H1 (cell line): ENCODE data around the gene C2CD4B. TPM values are rescaled to one million over a fixed set of nuclear protein-coding genes. Genes with fewer than 3 reads are reported as not detected.

Source experiments
- CTCF ChIA-PET: fragments of 300-600 bp; sonication (Branson Sonifier 250); formaldehyde crosslinking; loops from one replicate; lab custom pipeline; 2021; ENCODE audit not compliant: partially characterized antibody; lab: Charles Lee
- POLR2A ChIA-PET: fragments of 300-600 bp; sonication (Branson Sonifier 250); formaldehyde crosslinking; loops from one replicate; lab custom pipeline; 2021; ENCODE audit warnings: inconsistent platforms; ENCODE audit not compliant: partially characterized antibody; lab: Charles Lee
- DNase-seq, 2 experiments: peaks; one replicate each; pipeline versions ENCODE4 v3.0.0 to v3.0.0-alpha.2; 2010 to 2022; ENCODE audit warnings: low spot score in 2 of 2, low read depth in 1 of 2, mixed read lengths in 1 of 2
- FAIRE-seq: peaks from 2 replicates; lab custom pipeline; 2011; peaks lifted over from hg19 to GRCh38; lab: Jason Lieb, UNC
- H2AFZ ChIP-seq: 2 replicates; pipeline ENCODE4 v1.8.1; 2012; ENCODE audit warnings: low read length, inconsistent platforms
- H2AK5ac ChIP-seq: 2 replicates; pipeline ENCODE4 v1.6.1; 2013; ENCODE audit warnings: low read depth, low read length
- H2BK120ac ChIP-seq: replicated peaks from 2 replicates; pipeline ENCODE3; 2013; ENCODE audit warnings: low read depth, low read length, inconsistent platforms
- H2BK12ac ChIP-seq: 2 replicates; pipeline ENCODE4 v1.6.1; 2013; ENCODE audit warnings: low read depth, low read length
- H2BK15ac ChIP-seq: 2 replicates; pipeline ENCODE4 v1.6.1; 2013; ENCODE audit warnings: low read length
- H2BK20ac ChIP-seq: 2 replicates; pipeline ENCODE4 v1.6.1; 2013; ENCODE audit warnings: low read length
- H2BK5ac ChIP-seq: 2 replicates; pipeline ENCODE4 v1.6.1; 2013; ENCODE audit warnings: low read depth, low read length
- H3K14ac ChIP-seq: 2 replicates; pipeline ENCODE4 v1.6.1; 2013; ENCODE audit warnings: inconsistent platforms; ENCODE audit not compliant: insufficient read length
- H3K18ac ChIP-seq: 2 replicates; pipeline ENCODE4 v1.6.1; 2013; ENCODE audit warnings: low read length; ENCODE audit errors: extremely low read depth
- H3K23ac ChIP-seq: 2 replicates; pipeline ENCODE4 v1.6.1; 2013; ENCODE audit warnings: inconsistent platforms; ENCODE audit not compliant: insufficient read length
- H3K23me2 ChIP-seq: 2 replicates; pipeline ENCODE4 v1.6.1; 2013; ENCODE audit warnings: low read depth, low read length
- H3K27ac ChIP-seq: 2 replicates; pipeline ENCODE4 v1.6.1; 2011; ENCODE audit warnings: low read depth, low read length, inconsistent platforms
- H3K27me3 ChIP-seq, 4 experiments: replicated peaks in 1 of 4; 1 replicate in 1 of 4; 2 replicates in 3 of 4; pipeline versions ENCODE4 v1.6.1 to v1.8.1; 2011 to 2013; ENCODE audit warnings: low read length in 3 of 4, mild to moderate bottlenecking in 3 of 4, inconsistent platforms in 2 of 4, mixed read lengths in 2 of 4, moderate library complexity in 1 of 4; ENCODE audit not compliant: control insufficient read depth in 3 of 4, insufficient read depth in 3 of 4; ENCODE audit errors: extremely low read depth in 1 of 4
- H3K36me3 ChIP-seq, 4 experiments: 2 replicates each; pipeline versions ENCODE4 v1.6.1 to v1.8.1; 2011 to 2013; ENCODE audit warnings: mild to moderate bottlenecking in 4 of 4, low read length in 3 of 4, moderate library complexity in 2 of 4, control low read depth in 1 of 4, inconsistent platforms in 1 of 4; ENCODE audit not compliant: insufficient read depth in 4 of 4, control insufficient read depth in 2 of 4
- H3K4ac ChIP-seq: replicated peaks from 2 replicates; pipeline ENCODE3; 2013; ENCODE audit warnings: low read length, low read depth, mixed read lengths, inconsistent platforms; ENCODE audit not compliant: insufficient read length
- H3K4me1 ChIP-seq, 4 experiments: replicated peaks in 1 of 4; 1 replicate in 1 of 4; 2 replicates in 3 of 4; pipeline versions ENCODE4 v1.6.1 to v1.8.1; 2011 to 2013; ENCODE audit warnings: low read length in 3 of 4, inconsistent platforms in 2 of 4, mixed read lengths in 1 of 4; ENCODE audit not compliant: insufficient read depth in 4 of 4, control insufficient read depth in 3 of 4
- H3K4me2 ChIP-seq, 2 experiments: 2 replicates each; pipeline versions ENCODE4 v1.6.1 to v1.8.1; 2011 to 2013; ENCODE audit warnings: low read depth in 2 of 2, low read length in 2 of 2, control low read depth in 1 of 2, inconsistent platforms in 1 of 2, mild to moderate bottlenecking in 1 of 2; ENCODE audit not compliant: insufficient read depth in 1 of 2
- H3K4me3 ChIP-seq, 4 experiments: fragments of 200-600, 300-600 bp in 1 of 4; sonication (generic), shearing (Covaris generic), sonication (Bioruptor Twin) in 1 of 4; 2 replicates each; pipeline versions ENCODE4 v1.5.1 to v1.8.1; 2011 to 2016; ENCODE audit warnings: low read length in 4 of 4, low read depth in 3 of 4, control low read depth in 2 of 4, inconsistent platforms in 2 of 4, mild to moderate bottlenecking in 2 of 4, mixed read lengths in 1 of 4, moderate library complexity in 1 of 4; ENCODE audit not compliant: insufficient read depth in 2 of 4; ENCODE audit errors: extremely low read depth in 1 of 4
- H3K56ac ChIP-seq: replicated peaks from 2 replicates; pipeline ENCODE3; 2013; ENCODE audit warnings: low read depth, mild to moderate bottlenecking, mixed read lengths, low read length, inconsistent platforms; ENCODE audit not compliant: insufficient read length
- H3K79me1 ChIP-seq: 2 replicates; pipeline ENCODE4 v1.6.1; 2013; ENCODE audit warnings: low read depth, low read length, control low read depth
- H3K79me2 ChIP-seq, 2 experiments: 2 replicates each; pipeline versions ENCODE4 v1.6.1 to v1.8.1; 2012 to 2013; ENCODE audit warnings: low read length in 2 of 2, mild to moderate bottlenecking in 2 of 2, inconsistent platforms in 1 of 2; ENCODE audit not compliant: insufficient read depth in 2 of 2, control insufficient read depth in 1 of 2
- H3K9ac ChIP-seq, 4 experiments: replicated peaks in 1 of 4; 1 replicate in 1 of 4; 2 replicates in 3 of 4; pipeline versions ENCODE4 v1.6.1 to v1.8.1; 2011 to 2013; ENCODE audit warnings: low read depth in 3 of 4, low read length in 3 of 4, control low read depth in 2 of 4, mild to moderate bottlenecking in 2 of 4, moderate library complexity in 2 of 4, inconsistent platforms in 1 of 4; ENCODE audit errors: extremely low read depth in 1 of 4
- H3K9me3 ChIP-seq, 2 experiments: 2 replicates each; pipeline versions ENCODE4 v1.6.1 to v1.8.1; 2012 to 2013; ENCODE audit warnings: mild to moderate bottlenecking in 2 of 2, moderate library complexity in 2 of 2, control low read depth in 1 of 2, inconsistent platforms in 1 of 2, low read depth in 1 of 2, low read length in 1 of 2, mixed read lengths in 1 of 2; ENCODE audit not compliant: insufficient read depth in 2 of 2
- H4K20me1 ChIP-seq, 2 experiments: replicated peaks in 1 of 2; 2 replicates each; pipeline versions ENCODE3 to v1.8.1; 2011 to 2013; ENCODE audit warnings: inconsistent platforms in 2 of 2, low read length in 2 of 2, mild to moderate bottlenecking in 1 of 2; ENCODE audit not compliant: insufficient read depth in 2 of 2, control insufficient read depth in 1 of 2
- H4K5ac ChIP-seq: 2 replicates; pipeline ENCODE4 v1.6.1; 2013; ENCODE audit warnings: low read length, low read depth, mixed read lengths, inconsistent platforms; ENCODE audit not compliant: insufficient read length
- H4K8ac ChIP-seq: 2 replicates; pipeline ENCODE4 v1.8.0; 2013; ENCODE audit warnings: mild to moderate bottlenecking, moderate library complexity, low read length, inconsistent platforms; ENCODE audit not compliant: insufficient read depth; ENCODE audit errors: extremely low read depth
- H4K91ac ChIP-seq: replicated peaks from 2 replicates; pipeline ENCODE3; 2013; ENCODE audit warnings: low read length, mixed read lengths, inconsistent platforms; ENCODE audit not compliant: insufficient read length
- ATF3 ChIP-seq: IDR thresholded peaks from 2 replicates; pipeline ENCODE4 v1.6.1; 2011; ENCODE audit warnings: low read depth, mild to moderate bottlenecking, low read length; ENCODE audit not compliant: insufficient read depth
- BRCA1 ChIP-seq: IDR thresholded peaks from 2 replicates; pipeline ENCODE4 v1.6.1; 2012; ENCODE audit warnings: low read depth, low read length, improper control_type of control experiment
- CREB1 ChIP-seq: IDR thresholded peaks from 2 replicates; pipeline ENCODE4 v1.6.1; 2012; ENCODE audit warnings: inconsistent platforms
- CTBP2 ChIP-seq: IDR thresholded peaks from 2 replicates; pipeline ENCODE4 v1.7.0; 2011; ENCODE audit warnings: borderline replicate concordance, mild to moderate bottlenecking, moderate library complexity, mixed read lengths, low read length; ENCODE audit not compliant: insufficient read depth, insufficient read length
- GTF2F1 ChIP-seq: IDR thresholded peaks from 2 replicates; pipeline ENCODE4 v1.6.1; 2012; ENCODE audit warnings: low read depth, low read length, improper control_type of control experiment, borderline replicate concordance
- KDM1A ChIP-seq: fragments of 200-600, 300-600 bp; sonication (generic); IDR thresholded peaks from 2 replicates; pipeline ENCODE4 v1.7.1; 2016; ENCODE audit warnings: mild to moderate bottlenecking, low read length, borderline replicate concordance
- NRF1 ChIP-seq: IDR thresholded peaks from 2 replicates; pipeline ENCODE4 v1.6.1; 2011; ENCODE audit warnings: mild to moderate bottlenecking, low read depth, low read length, improper control_type of control experiment
- RBBP5 ChIP-seq: IDR thresholded peaks from 2 replicates; pipeline ENCODE4 v1.7.1; 2012; ENCODE audit warnings: low read depth, mild to moderate bottlenecking, inconsistent platforms, low read length, moderate library complexity, borderline replicate concordance
- SIN3A ChIP-seq, 2 experiments: IDR thresholded peaks in 1 of 2; conservative IDR thresholded peaks in 1 of 2; 2 replicates each; pipeline ENCODE4 v1.6.1; 2011 to 2012; ENCODE audit warnings: low read length in 2 of 2, improper control_type of control experiment in 1 of 2, low read depth in 1 of 2, mild to moderate bottlenecking in 1 of 2
- SP4 ChIP-seq: IDR thresholded peaks from 2 replicates; pipeline ENCODE4 v1.6.1; 2012; ENCODE audit warnings: low read length, inconsistent platforms
- SUZ12 ChIP-seq: fragments of 200-600 bp; sonication (generic); IDR thresholded peaks from 2 replicates; pipeline ENCODE4 v1.6.1; 2012; ENCODE audit warnings: mild to moderate bottlenecking, inconsistent platforms, low read length, moderate library complexity, mixed read lengths
- WGBS, 2 experiments: shearing (Covaris generic) in 1 of 2; methylation state at CpG; one replicate each; pipeline versions ENCODE4 v1.1.6 to v1.1.7; 2013 to 2015; ENCODE audit warnings: low lambda C conversion rate in 2 of 2, mixed read lengths in 2 of 2, inconsistent platforms in 1 of 2, low coverage in 1 of 2, missing lambda C conversion rate in 1 of 2; ENCODE audit not compliant: insufficient replicate concordance in 2 of 2, insufficient coverage in 1 of 2, insufficient read length in 1 of 2; ENCODE audit errors: extremely low coverage in 1 of 2, missing lambda C conversion rate in 1 of 2; 5-methylcytosine and 5-hydroxymethylcytosine counted together
- polyA plus RNA-seq, 7 experiments: library from polyadenylated mRNA; depleted of rRNA in 3 of 7; stranded (reverse) in 5 of 7; unstranded in 2 of 7; fragments of >200 nt in 5 of 7; fragments of 200-250 nt in 2 of 7; gene quantifications; 1 replicate in 5 of 7; 2 replicates in 1 of 7; 4 replicates in 1 of 7; pipeline versions ENCODE4 v1.2.1 to v1.2.3, GENCODE V29; 2011 to 2013; ENCODE audit warnings: missing spikeins in 2 of 7, mixed read lengths in 2 of 7
- total RNA-seq: library from RNA; stranded (reverse); fragmentation: NEBNext Ultra II Directional; extraction: Animal tissue kit (Norgen Biotek cat#: 25700); gene quantifications from 2 replicates; pipeline ENCODE4 v1.2.1, GENCODE V29; 2021

C2CD4B gene
- total and polyA plus RNA-seq, 2 of the 8 experiments (the other 6 are each of a cell fraction or from before 2014, with no cell fraction given), result 0.12 to 0.73 TPM

- no peaks in the 10 kb centered on the region for H3K36me3 ChIP-seq
- WGBS, 2 experiments, result 87% methylated on average over 5 of the region's 5 CpGs; no CpG with 5 or more reads in 1 of the 2 experiments
- no peak overlapping the region for H3K4ac ChIP-seq
- H3K18ac ChIP-seq, result no peak overlapping the region
- CTCF ChIA-PET, result interaction anchor here (0.9 to 1.8 kb wide), 3 partner anchors 10 to 102 kb away, joined by 3 to 5 read pairs (median 3); no protein-coding TSS in a partner anchor
- no peak overlapping the region for H2AFZ ChIP-seq
- no peak overlapping the region; a peak in 1 of 7 replicates for H3K9ac ChIP-seq
- no peaks in the 10 kb centered on the region for H3K9me3 ChIP-seq
- peaks cover 0 to 1% (median 0%) of the 10 kb centered on the region in 4 experiments; a peak in 1 of 7 replicates for H3K27me3 ChIP-seq
- POLR2A ChIA-PET, result interaction anchor here (1.3 to 1.5 kb wide), 2 partner anchors 16 to 30 kb away, joined by 3 read pairs; no protein-coding TSS in a partner anchor
- FAIRE-seq (no peak), DNase-seq (no peak)
- H3K23me2 ChIP-seq, result no peaks in the 10 kb centered on the region
- H2BK5ac ChIP-seq, result no peak overlapping the region
- no peak overlapping the region for H4K91ac ChIP-seq
- H3K4me2 ChIP-seq, result no peak overlapping the region
- peak overlapping the region; percentile 12; the same call in 1 of the 2 replicates for H2BK12ac ChIP-seq
- H3K27ac ChIP-seq, result no peak overlapping the region
- no peak overlapping the region for H2BK20ac ChIP-seq
- no peak overlapping the region for H2AK5ac ChIP-seq
- no peak overlapping the region for H4K5ac ChIP-seq
- peak overlapping the region in 1 of 4 experiments; percentile 22; a peak in 1 of 8 replicates for H3K4me3 ChIP-seq
- no peaks in the 10 kb centered on the region; a peak in 1 of 7 replicates for H3K4me1 ChIP-seq
- H3K14ac ChIP-seq, result no peak overlapping the region
- no peak overlapping the region for H3K23ac ChIP-seq
- no peak overlapping the region for H4K8ac ChIP-seq
- no peak overlapping the region for H2BK120ac ChIP-seq
- no peaks in the 10 kb centered on the region for H3K79me2 ChIP-seq
- H4K20me1 ChIP-seq, result no peaks in the 10 kb centered on the region
- H3K79me1 ChIP-seq, result no peaks in the 10 kb centered on the region
- no peak overlapping the region for H2BK15ac ChIP-seq
- H3K56ac ChIP-seq, result no peak overlapping the region
- TF ChIP-seq SUZ12 (no peak), GTF2F1 (no peak), CTBP2 (no peak), RBBP5 (no peak), SP4 (no peak), KDM1A (no peak), CREB1 (no peak), NRF1 (no peak), SIN3A (conservative IDR thresholded peaks at IDR 0.05 in 1 of 2, IDR thresholded peaks at IDR 0.05 in 1 of 2; ENCODE audit: low read depth in 1 of 2, low read length in 2 of 2) (no peak), ATF3 (no peak), BRCA1 (no peak)
Observed at GRCh38 chr15:62141643-62142588, 23.2 kb downstream of the C2CD4B start.
